Endothelial cell of umbilical vein (primary cell): ENCODE measurements around the gene MOGAT1.

ENCODE experiments used
- CTCF ChIP-seq, 2 donors: IDR thresholded peaks; 1 replicate in 1 of 2; 2 replicates in 1 of 2; pipeline ENCODE4 v1.5.1; 2011; ENCODE audit warnings: low read length in 2 of 2, mild to moderate bottlenecking in 2 of 2, moderate library complexity in 2 of 2, control low read depth in 1 of 2, inconsistent platforms in 1 of 2, low read depth in 1 of 2; ENCODE audit not compliant: insufficient read depth in 1 of 2; ENCODE audit errors: extremely low read depth in 1 of 2
- EZH2 ChIP-seq: IDR thresholded peaks from 2 replicates; pipeline ENCODE4 v1.6.1; 2012; ENCODE audit warnings: borderline replicate concordance, low read depth, mild to moderate bottlenecking, moderate library complexity, low read length, inconsistent platforms; ENCODE audit not compliant: severe bottlenecking
- GATA2 ChIP-seq: IDR thresholded peaks from 2 replicates; pipeline ENCODE4 v1.7.0; 2011; ENCODE audit warnings: low read depth, mild to moderate bottlenecking, moderate library complexity, mixed read lengths, low read length; ENCODE audit not compliant: insufficient read length, insufficient read depth
- MAX ChIP-seq: IDR thresholded peaks from 2 replicates; pipeline ENCODE4 v1.6.1; 2011; ENCODE audit not compliant: insufficient read depth, insufficient read length
- POLR2A ChIP-seq: IDR thresholded peaks from 2 replicates; pipeline ENCODE4 v1.6.1; 2012; ENCODE audit warnings: low read depth, mild to moderate bottlenecking, control low read depth, low read length
- POLR2AphosphoS5 ChIP-seq: IDR thresholded peaks from 2 replicates; pipeline ENCODE4 v1.6.1; 2012; ENCODE audit warnings: low read depth, mild to moderate bottlenecking, control low read depth, low read length, moderate library complexity; ENCODE audit not compliant: insufficient read depth

GRCh38 chr2:222689322-222689721 lies 17.9 kb downstream of the MOGAT1 start:
- no peak for TF ChIP-seq POLR2A
- TF ChIP-seq CTCF (IDR thresholded peaks at IDR 0.05; ENCODE audit: extremely low read depth in 1 of 2, insufficient read depth in 1 of 2, low read depth in 1 of 2, low read length in 2 of 2): no peak
- TF ChIP-seq MAX: no peak
- TF ChIP-seq POLR2AphosphoS5: no peak
- TF ChIP-seq GATA2: no peak
- no peak for TF ChIP-seq EZH2
